Measurements from ENCODE around the gene TCF7L2. TPM values are rescaled to one million over a fixed set of nuclear protein-coding genes. Genes with fewer than 3 reads are reported as not detected.
A peak's percentile ranks its signal among the peaks of the same experiment; 100 is the strongest.

TCF7L2 gene
- total RNA-seq (2014; rRNA removed; shearing (Covaris generic)) = 3.0 TPM in 2 replicates

GRCh38 chr10:112949875-112950507, at the start of gene TCF7L2:
TCF7L2 (plus strand) TSS chr10:112950247; CDS start chr10:112950757, 510 bp downstream.
- peak; percentile 95 for DNase-seq (ENCODE audit: low spot score)

- DNase-seq (ENCODE audit: low spot score) = no peak
Measured at GRCh38 chr10:112902730-112903129, 47.3 kb upstream of the TCF7L2 start.

DNA sequence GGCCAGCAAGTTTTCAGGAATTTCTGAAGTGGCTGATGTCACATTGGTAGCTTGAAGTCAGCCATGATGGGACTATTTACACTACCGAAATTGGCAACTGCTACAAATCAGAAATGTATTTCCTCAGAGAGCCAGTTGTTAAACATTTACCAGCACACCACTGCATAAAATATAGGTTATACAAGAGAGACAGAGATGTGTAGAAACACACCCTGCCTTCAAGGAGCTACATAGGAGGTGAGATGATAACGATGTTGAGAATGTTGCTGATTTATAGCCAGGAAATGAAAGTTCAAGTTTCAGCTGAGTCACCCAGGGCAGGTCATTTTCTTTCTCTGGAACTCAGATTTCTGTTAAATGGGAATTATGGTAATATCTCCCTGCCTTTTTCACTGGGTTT, 46.0 kb upstream of the TCF7L2 start:
- peak; percentile 53 for DNase-seq (ENCODE audit: low spot score)

DNA sequence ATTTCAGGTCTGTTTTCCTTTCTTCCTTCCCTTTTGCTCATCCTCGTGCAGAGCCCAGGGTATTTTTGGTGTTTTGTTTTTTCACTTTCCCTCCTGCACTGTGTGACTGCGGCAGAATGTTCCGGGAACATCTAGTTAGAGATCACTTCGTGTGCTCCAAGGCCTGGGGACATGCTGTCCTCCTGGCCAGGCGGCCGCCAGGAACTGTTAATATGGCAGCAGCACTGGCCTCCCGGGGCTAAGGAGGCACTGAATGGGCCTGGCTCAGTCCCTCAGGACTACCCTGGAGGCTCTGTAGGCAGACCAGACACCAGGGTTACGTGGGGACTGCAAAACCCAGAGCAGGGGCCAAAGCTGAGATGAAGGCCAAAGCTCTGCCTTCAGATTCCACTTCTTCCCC, 43.1 kb upstream of the TCF7L2 start:
- no peak for DNase-seq (ENCODE audit: low spot score)

DNA sequence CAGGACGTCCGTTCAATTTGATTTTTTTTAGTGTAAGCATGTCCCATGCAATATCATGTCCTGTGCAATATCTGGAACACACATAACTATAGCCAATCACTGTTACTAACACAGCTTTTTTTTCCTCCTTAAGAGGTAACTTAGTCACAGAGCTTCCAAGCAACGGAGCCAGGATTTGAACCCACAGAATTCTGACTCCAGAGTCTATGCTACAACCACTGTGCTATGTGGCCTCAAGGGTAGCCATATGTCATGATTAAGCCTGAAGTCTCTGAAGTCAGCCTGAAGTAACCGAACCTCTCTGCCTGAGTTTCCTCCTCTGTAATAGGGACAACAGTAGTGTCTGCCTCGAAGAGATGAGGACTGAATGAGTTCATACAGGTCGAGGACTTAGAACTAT, 42.2 kb upstream of the TCF7L2 start:
- peak; percentile 13 for DNase-seq (ENCODE audit: low spot score)

DNA sequence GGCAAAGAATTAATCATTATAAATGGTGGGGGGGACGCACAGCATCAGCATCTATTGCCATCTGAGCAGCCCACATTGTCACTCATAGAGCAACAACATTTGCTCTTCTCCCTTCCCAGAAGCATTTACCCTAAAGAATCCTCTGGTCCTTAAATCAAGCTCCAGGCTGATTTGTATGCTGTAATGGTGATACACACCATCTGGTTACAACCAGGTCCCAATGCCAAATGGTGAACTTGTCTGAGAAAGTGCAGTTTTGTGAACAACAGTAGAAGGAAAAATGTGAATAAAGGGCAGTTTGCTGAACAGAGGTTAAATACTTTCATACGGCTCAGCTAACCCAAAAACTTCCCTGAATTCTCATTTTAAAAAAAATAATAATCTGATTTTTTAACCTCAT, 38.8 kb upstream of the TCF7L2 start:
- no peak for DNase-seq (ENCODE audit: low spot score)

- peak; percentile 60 for DNase-seq (ENCODE audit: low spot score)
Measured at GRCh38 chr10:112912410-112912928, 37.6 kb upstream of the TCF7L2 start.

GRCh38 chr10:112913255-112913654, 36.8 kb upstream of the TCF7L2 start:
- DNase-seq (ENCODE audit: low spot score) = no peak

DNA sequence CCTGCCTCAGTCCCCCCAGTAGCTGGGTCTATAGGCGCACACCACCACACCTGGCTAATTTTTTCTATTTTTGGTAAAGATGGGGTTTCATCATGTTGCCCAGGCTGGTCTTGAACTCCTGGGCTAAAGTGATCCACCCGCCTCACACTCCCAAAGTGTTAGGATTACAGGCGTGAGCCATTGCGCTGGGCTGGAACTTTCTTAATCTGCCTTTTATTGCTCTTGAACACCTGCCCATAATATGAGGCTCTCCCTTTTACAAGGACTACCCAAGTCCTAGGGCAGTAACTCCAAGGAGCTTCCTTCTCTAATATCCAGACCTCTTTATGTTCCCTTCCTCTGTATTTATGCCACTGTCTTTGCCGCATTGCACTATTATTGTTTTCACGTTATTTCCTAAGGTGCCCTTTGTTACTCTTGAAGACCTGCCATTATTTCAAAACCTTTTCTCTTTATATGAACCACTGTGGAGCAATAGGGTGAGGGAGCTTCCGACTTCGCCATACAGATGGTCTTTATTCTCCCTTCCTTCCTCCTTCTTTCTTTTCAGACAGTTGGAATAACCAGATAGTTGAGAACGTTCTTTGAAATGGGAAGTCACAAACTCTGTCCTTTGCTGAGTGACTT, 36.3 kb upstream of the TCF7L2 start:
- DNase-seq (ENCODE audit: low spot score) = no peak

GRCh38 chr10:112914288-112914952, 35.6 kb upstream of the TCF7L2 start:
- DNase-seq (ENCODE audit: low spot score) = no peak

GRCh38 chr10:112915590-112916572, 34.2 kb upstream of the TCF7L2 start:
- peak; percentile 71 for DNase-seq (ENCODE audit: low spot score)

DNA sequence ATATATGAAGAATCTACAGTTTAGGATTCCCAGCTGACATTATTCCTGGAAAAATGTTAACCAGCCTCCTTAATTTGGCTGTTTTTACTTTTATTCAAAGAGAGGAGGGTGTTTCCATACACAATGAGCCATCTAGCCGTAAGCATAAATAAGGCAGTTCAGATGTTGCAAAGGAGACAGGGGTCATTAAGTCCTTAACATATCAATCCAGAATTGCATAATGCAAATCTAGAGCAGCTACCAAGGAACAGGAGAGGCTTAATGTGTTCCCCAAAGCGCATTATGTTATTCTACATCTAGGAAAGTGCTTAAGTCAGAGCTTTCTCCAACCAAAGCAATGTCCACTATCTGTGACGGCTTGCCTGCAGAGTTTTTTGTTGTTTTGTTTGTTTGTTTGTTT, 32.4 kb upstream of the TCF7L2 start:
- DNase-seq (ENCODE audit: low spot score) = no peak

DNA sequence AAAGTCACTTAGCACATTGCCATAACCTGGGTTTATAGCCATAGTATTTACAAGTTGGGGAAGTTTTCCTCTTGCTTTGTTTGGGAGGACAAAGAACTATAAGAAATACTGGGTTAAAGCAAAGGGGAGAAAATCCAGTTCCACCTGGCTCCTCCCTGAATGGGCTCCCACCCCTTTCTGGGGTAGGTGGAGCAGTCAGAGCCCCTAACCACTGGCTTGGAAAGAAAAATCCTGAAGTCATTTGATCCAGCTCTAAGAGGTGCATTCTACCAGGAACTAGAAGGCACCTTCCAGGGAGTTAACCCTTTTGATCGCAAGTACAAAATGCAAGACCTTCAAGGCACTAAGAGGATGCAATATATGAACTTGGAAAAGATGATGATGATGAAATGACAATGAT, 31.3 kb upstream of the TCF7L2 start:
- DNase-seq (ENCODE audit: low spot score) = no peak

GRCh38 chr10:112919721-112920120, 30.3 kb upstream of the TCF7L2 start:
- peak; percentile 83 for DNase-seq (ENCODE audit: low spot score)

- DNase-seq (ENCODE audit: low spot score) = no peak
Measured at GRCh38 chr10:112926906-112927688, 22.9 kb upstream of the TCF7L2 start.

DNA sequence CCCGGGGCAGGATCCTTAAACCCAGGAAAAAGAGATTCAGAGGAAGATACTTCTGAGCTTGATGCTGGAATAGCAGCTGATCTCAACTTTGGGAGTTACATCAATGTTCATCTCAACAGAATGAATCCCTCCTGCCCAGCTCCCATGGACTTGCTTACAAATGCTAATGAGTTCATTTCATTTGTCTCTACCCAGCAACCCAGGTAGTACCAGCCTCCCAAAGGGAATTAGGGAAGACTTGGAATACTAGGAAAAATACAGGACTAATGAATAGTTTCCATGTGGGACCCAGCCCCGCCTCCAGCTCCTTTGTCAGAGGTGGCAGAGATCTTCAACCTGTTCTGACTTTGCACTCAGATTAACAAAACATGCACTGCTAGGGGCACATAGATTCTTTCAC, 22.1 kb upstream of the TCF7L2 start:
- DNase-seq (ENCODE audit: low spot score) = no peak

- no peak for DNase-seq (ENCODE audit: low spot score)
Measured at GRCh38 chr10:112932658-112933057, 17.4 kb upstream of the TCF7L2 start.

GRCh38 chr10:112934193-112934592, 15.9 kb upstream of the TCF7L2 start:
- DNase-seq (ENCODE audit: low spot score) = no peak

DNA sequence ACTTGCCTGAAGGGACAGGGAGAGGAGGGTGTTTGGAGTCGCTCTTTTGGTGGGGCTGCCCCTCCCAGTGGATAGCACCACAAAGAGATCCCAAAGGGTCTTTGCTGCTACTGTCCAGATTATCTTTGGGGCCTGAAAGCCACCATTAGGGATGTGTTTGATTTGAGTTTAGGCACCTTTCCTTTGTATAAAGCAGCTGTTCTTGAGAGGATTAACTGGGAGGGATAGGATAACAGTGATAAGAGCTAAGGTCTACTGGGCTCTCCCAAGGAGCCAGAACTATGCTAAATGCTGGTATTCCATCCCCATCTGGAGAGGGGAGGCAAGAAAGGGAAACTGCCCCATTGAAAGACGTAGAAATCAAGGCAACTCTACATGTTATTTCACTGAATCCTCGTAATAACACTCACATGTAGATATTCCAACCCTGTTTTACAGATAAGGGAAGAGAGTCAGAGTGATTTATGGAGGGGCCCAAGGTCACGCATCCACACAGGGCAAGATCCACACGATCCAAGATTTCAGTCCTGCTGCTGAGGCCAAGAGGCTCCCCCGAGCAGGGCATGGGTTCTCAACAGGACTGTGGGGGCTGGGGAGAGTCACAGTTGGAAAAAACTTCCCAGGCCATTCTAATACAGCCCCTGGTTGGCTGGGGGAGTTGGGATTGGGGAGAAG, 11.1 kb upstream of the TCF7L2 start:
- no peak for DNase-seq (ENCODE audit: low spot score)

- no peak for DNase-seq (ENCODE audit: low spot score)
Measured at GRCh38 chr10:112945811-112946210, 4.2 kb upstream of the TCF7L2 start.
